Fibroblast of skin of right biceps (primary cell): ENCODE data around the gene LTBP3.

Experiments used
- DNase-seq: peaks from one replicate; pipeline ENCODE4 v3.0.0-alpha.2; 2013

Gene LTBP3

GRCh38 chr11:65505466-65506289, 52.5 kb downstream of the LTBP3 start:
- DNase-seq: peak; percentile 33

- DNase-seq: peak; percentile 19
These were observed 53.3 kb downstream of the LTBP3 start for GRCh38 chr11:65504674-65505465.

GRCh38 chr11:65503949-65504673, 54.0 kb downstream of the LTBP3 start:
- DNase-seq: peak; percentile 66

- no peak for DNase-seq
These were observed 54.7 kb downstream of the LTBP3 start for GRCh38 chr11:65503368-65503948.

GRCh38 chr11:65502555-65503367, 55.4 kb downstream of the LTBP3 start:
- peak; percentile 58 for DNase-seq

GRCh38 chr11:65502274-65502554, 55.9 kb downstream of the LTBP3 start:
- no peak for DNase-seq

GRCh38 chr11:65501472-65502273, 56.5 kb downstream of the LTBP3 start:
- peak; percentile 45 for DNase-seq

- DNase-seq: peak; percentile 43
These were observed 57.0 kb downstream of the LTBP3 start for GRCh38 chr11:65501186-65501471.

GRCh38 chr11:65500387-65501185, 57.6 kb downstream of the LTBP3 start:
- DNase-seq: peak; percentile 63

- DNase-seq: no peak
These were observed 58.3 kb downstream of the LTBP3 start for GRCh38 chr11:65499713-65500386.

- DNase-seq: peak; percentile 98
These were observed 59.0 kb downstream of the LTBP3 start, which contains the start of gene MALAT1 for GRCh38 chr11:65498977-65499712. MALAT1 (plus strand) TSS chr11:65499045.

- no peak for DNase-seq
These were observed 59.5 kb downstream of the LTBP3 start for GRCh38 chr11:65498727-65498976.

GRCh38 chr11:65498042-65498726, 60.0 kb downstream of the LTBP3 start:
- DNase-seq: peak; percentile 73

GRCh38 chr11:65497141-65498041, 60.8 kb downstream of the LTBP3 start:
- DNase-seq: peak; percentile 99

- peak; percentile 79 for DNase-seq
These were observed 61.6 kb downstream of the LTBP3 start for GRCh38 chr11:65496304-65497140.

- DNase-seq: peak; percentile 97
These were observed 64.6 kb downstream of the LTBP3 start for GRCh38 chr11:65493367-65494176.
